B cell (primary cell): Measurements from ENCODE around the gene SLC30A7.
"Not testable (repeated sequence)": the region's sequence is repeated elsewhere in the genome, so short reads cannot be mapped to it uniquely, and the experiment has no call there.

Source experiments
- CTCF ChIP-seq: fragments of 200-600 bp; IDR thresholded peaks from one replicate; pipeline ENCODE4 v1.8.0; 2022; ENCODE audit warnings: antibody characterized with exemption, mild to moderate bottlenecking
- EZH2 ChIP-seq: IDR thresholded peaks from 2 replicates; pipeline ENCODE4 v1.6.1; 2012; ENCODE audit warnings: borderline replicate concordance, low read depth, mild to moderate bottlenecking, moderate library complexity, low read length; ENCODE audit not compliant: insufficient read depth, poor library complexity, severe bottlenecking

GRCh38 chr1:100948721-100949405 is 53.0 kb downstream of the SLC30A7 start:
- not testable (repeated sequence) for TF ChIP-seq EZH2, CTCF
